HFFc6 (cell line): Measurements from ENCODE around the gene VIM. TPM values are rescaled to one million over a fixed set of nuclear protein-coding genes. Genes with fewer than 3 reads are reported as not detected.

Experiments
- DNase-seq: peaks from one replicate; pipeline ENCODE4 v3.0.0-alpha.2; 2018
- H3K27ac Mint-ChIP-seq: 2 replicates; pipeline ENCODE4 v1.8.0; 2020; ENCODE audit warnings: mild to moderate bottlenecking, mixed read lengths
- H3K27me3 Mint-ChIP-seq: 2 replicates; pipeline ENCODE4 v1.8.0; 2021; ENCODE audit warnings: mild to moderate bottlenecking, moderate library complexity, mixed read lengths; ENCODE audit not compliant: insufficient read depth
- H3K36me3 Mint-ChIP-seq: 2 replicates; pipeline ENCODE4 v1.8.0; 2021; ENCODE audit warnings: low read depth, mixed read lengths
- H3K4me1 Mint-ChIP-seq: 2 replicates; pipeline ENCODE4 v1.8.0; 2020; ENCODE audit warnings: low read depth, mixed read lengths
- H3K4me3 Mint-ChIP-seq: 2 replicates; pipeline ENCODE4 v1.8.0; 2020; ENCODE audit warnings: mild to moderate bottlenecking, moderate library complexity, mixed read lengths
- H3K9me3 Mint-ChIP-seq: 2 replicates; pipeline ENCODE4 v1.8.0; 2020; ENCODE audit warnings: mild to moderate bottlenecking, mixed read lengths
- CTCF ChIP-seq: fragments of 200-600 bp; sonication (generic); IDR thresholded peaks from 2 replicates; pipeline ENCODE4 v1.5.0; 2021; ENCODE audit warnings: antibody characterized with exemption, mild to moderate bottlenecking
- total RNA-seq, 6 experiments: library from RNA; stranded (reverse); fragmentation: NEBNext Ultra II Directional; extraction: Animal tissue kit (Norgen Biotek cat#: 25700); gene quantifications; 2 replicates in 1 of 6; 3 replicates in 5 of 6; pipeline ENCODE4 v1.2.3, GENCODE V29; 2021

The VIM gene
- total RNA-seq, 6 experiments from 2014 or later: 9,623 to 12,540 (median 10,688) TPM

- Mint-ChIP-seq H3K36me3 (no peaks in the 10 kb centered on the region), H3K27ac (peak overlapping the region; percentile 76)
Observed at GRCh38 chr10:17209302-17209701, 18.7 kb upstream of the VIM start.

GRCh38 chr10:17209881-17210280, 18.2 kb upstream of the VIM start:
- no peaks in the 10 kb centered on the region for H3K36me3 Mint-ChIP-seq
- H3K27me3 Mint-ChIP-seq: no peaks in the 10 kb centered on the region
- no peak for DNase-seq
- H3K4me3 Mint-ChIP-seq: peak overlapping the region; percentile 66
- no peaks in the 10 kb centered on the region for H3K9me3 Mint-ChIP-seq
- no peak for TF ChIP-seq CTCF
- peaks cover 91% of the 10 kb centered on the region for H3K4me1 Mint-ChIP-seq
- H3K27ac Mint-ChIP-seq: peak overlapping the region; percentile 76

More at GRCh38 chr10:17209302-17209701, 18.7 kb upstream of the VIM start:
- no peaks in the 10 kb centered on the region for H3K27me3 Mint-ChIP-seq
- no peak for DNase-seq
- H3K4me3 Mint-ChIP-seq: peak overlapping the region; percentile 66
- peaks cover 91% of the 10 kb centered on the region for H3K4me1 Mint-ChIP-seq
- no peaks in the 10 kb centered on the region for H3K9me3 Mint-ChIP-seq
- TF ChIP-seq CTCF: no peak

GRCh38 chr10:17210361-17210760, 17.7 kb upstream of the VIM start:
- Mint-ChIP-seq H3K36me3 (no peaks in the 10 kb centered on the region), H3K4me1 (peaks cover 93% of the 10 kb centered on the region), H3K4me3 (peak overlapping the region; percentile 66), H3K27me3 (no peaks in the 10 kb centered on the region), H3K9me3 (no peaks in the 10 kb centered on the region), H3K27ac (peak overlapping the region; percentile 63)
- no peak for DNase-seq
- no peak for TF ChIP-seq CTCF

GRCh38 chr10:17212802-17213221, 15.2 kb upstream of the VIM start:
- peaks cover 94% of the 10 kb centered on the region for H3K4me1 Mint-ChIP-seq
- peak overlapping the region; percentile 78; the same call in 1 of the 2 replicates for H3K4me3 Mint-ChIP-seq
- peak overlapping the region; percentile 100 for H3K27ac Mint-ChIP-seq
- peaks cover 4% of the 10 kb centered on the region; the same call in 1 of the 2 replicates for H3K27me3 Mint-ChIP-seq
- no peak for TF ChIP-seq CTCF
- H3K36me3 Mint-ChIP-seq: no peaks in the 10 kb centered on the region
- no peaks in the 10 kb centered on the region for H3K9me3 Mint-ChIP-seq
- DNase-seq: no peak

- DNase-seq: peak; percentile 61
- Mint-ChIP-seq H3K4me3 (peak overlapping the region; percentile 78), H3K4me1 (peaks cover 97% of the 10 kb centered on the region), H3K27me3 (peaks cover 4% of the 10 kb centered on the region; the same call in 1 of the 2 replicates), H3K27ac (peak overlapping the region; percentile 100), H3K9me3 (no peaks in the 10 kb centered on the region), H3K36me3 (peaks cover 2% of the 10 kb centered on the region; the same call in 1 of the 2 replicates)
- no peak for TF ChIP-seq CTCF
Observed at GRCh38 chr10:17213646-17214349, 14.2 kb upstream of the VIM start.
